ENCODE data around the gene IGFBP5. TPM values are rescaled to one million over a fixed set of nuclear protein-coding genes. Genes with fewer than 3 reads are reported as not detected.

The IGFBP5 gene
- total RNA-seq, 1 donor from 2014 or later, result not detected

Other genes starting within 250 kb of the IGFBP5 start
- gene RPL37A, start 196.7 kb downstream of the IGFBP5 start, total RNA-seq, result 3,117 and 3,296 TPM in 2 replicates
- gene IGFBP2, start 62.1 kb downstream of the IGFBP5 start, total RNA-seq, result 30.1 and 32.5 TPM in 2 replicates
- gene TNP1, start 164.5 kb upstream of the IGFBP5 start, total RNA-seq, result not detected in 2 replicates